Measurements from ENCODE around the gene SEMA3D. TPM values are rescaled to one million over a fixed set of nuclear protein-coding genes. Genes with fewer than 3 reads are reported as not detected.

The SEMA3D gene
- total and polyA plus RNA-seq, 2 experiments from 2014 or later = 1.5 to 7.2 TPM

- no peaks in the 10 kb centered on the region for H3K4me1 ChIP-seq (ENCODE audit: insufficient read depth)
- no peaks in the 10 kb centered on the region for H3K36me3 Mint-ChIP-seq (ENCODE audit: low read depth)
- H3K27me3 ChIP-seq (ENCODE audit: insufficient read depth) = no peaks in the 10 kb centered on the region
- H3K27me3 Mint-ChIP-seq (ENCODE audit: insufficient read depth, low read depth, poor library complexity) = no peaks in the 10 kb centered on the region
- no peak overlapping the region for H2AFZ ChIP-seq
- H3K27ac Mint-ChIP-seq = no peak overlapping the region
- no peak overlapping the region for H3K4me3 ChIP-seq
- H3K4me3 Mint-ChIP-seq = no peak overlapping the region
- DNase-seq (ENCODE audit: low spot score) = no peak
- H3K9me3 Mint-ChIP-seq = no peaks in the 10 kb centered on the region
- H3K36me3 ChIP-seq (ENCODE audit: insufficient read depth) = no peaks in the 10 kb centered on the region
- ATAC-seq = no peak
- TF ChIP-seq EZH2phosphoT487 (IDR thresholded peaks at IDR 0.05; ENCODE audit: unreplicated experiment) (no peak), CREB1 (CRISPR knock-in tag; IDR thresholded peaks at IDR 0.05; ENCODE audit: low read depth) (no peak), ZNF114 (CRISPR knock-in tag; IDR thresholded peaks at IDR 0.05) (no peak), ETS1 (IDR thresholded peaks at IDR 0.05) (no peak), ZNF331 (CRISPR knock-in tag; IDR thresholded peaks at IDR 0.05; ENCODE audit: low read depth) (no peak), JUNB (IDR thresholded peaks at IDR 0.05; ENCODE audit: unreplicated experiment) (no peak), POLR2AphosphoS5 (IDR thresholded peaks at IDR 0.05; ENCODE audit: low read depth) (no peak), NANOG (IDR thresholded peaks at IDR 0.05; ENCODE audit: borderline replicate concordance) (no peak), STAT1 (IDR thresholded peaks at IDR 0.05; ENCODE audit: unreplicated experiment) (no peak), EZH2 (IDR thresholded peaks at IDR 0.05; ENCODE audit: low read depth, unreplicated experiment) (no peak)
- TF ChIP-seq, protein P1, sequence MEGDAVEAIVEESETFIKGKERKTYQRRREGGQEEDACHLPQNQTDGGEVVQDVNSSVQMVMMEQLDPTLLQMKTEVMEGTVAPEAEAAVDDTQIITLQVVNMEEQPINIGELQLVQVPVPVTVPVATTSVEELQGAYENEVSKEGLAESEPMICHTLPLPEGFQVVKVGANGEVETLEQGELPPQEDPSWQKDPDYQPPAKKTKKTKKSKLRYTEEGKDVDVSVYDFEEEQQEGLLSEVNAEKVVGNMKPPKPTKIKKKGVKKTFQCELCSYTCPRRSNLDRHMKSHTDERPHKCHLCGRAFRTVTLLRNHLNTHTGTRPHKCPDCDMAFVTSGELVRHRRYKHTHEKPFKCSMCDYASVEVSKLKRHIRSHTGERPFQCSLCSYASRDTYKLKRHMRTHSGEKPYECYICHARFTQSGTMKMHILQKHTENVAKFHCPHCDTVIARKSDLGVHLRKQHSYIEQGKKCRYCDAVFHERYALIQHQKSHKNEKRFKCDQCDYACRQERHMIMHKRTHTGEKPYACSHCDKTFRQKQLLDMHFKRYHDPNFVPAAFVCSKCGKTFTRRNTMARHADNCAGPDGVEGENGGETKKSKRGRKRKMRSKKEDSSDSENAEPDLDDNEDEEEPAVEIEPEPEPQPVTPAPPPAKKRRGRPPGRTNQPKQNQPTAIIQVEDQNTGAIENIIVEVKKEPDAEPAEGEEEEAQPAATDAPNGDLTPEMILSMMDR (conservative IDR thresholded peaks at IDR 0.05; ENCODE audit: low read depth in 2 of 2) = no peak
- TF ChIP-seq, protein P2, sequence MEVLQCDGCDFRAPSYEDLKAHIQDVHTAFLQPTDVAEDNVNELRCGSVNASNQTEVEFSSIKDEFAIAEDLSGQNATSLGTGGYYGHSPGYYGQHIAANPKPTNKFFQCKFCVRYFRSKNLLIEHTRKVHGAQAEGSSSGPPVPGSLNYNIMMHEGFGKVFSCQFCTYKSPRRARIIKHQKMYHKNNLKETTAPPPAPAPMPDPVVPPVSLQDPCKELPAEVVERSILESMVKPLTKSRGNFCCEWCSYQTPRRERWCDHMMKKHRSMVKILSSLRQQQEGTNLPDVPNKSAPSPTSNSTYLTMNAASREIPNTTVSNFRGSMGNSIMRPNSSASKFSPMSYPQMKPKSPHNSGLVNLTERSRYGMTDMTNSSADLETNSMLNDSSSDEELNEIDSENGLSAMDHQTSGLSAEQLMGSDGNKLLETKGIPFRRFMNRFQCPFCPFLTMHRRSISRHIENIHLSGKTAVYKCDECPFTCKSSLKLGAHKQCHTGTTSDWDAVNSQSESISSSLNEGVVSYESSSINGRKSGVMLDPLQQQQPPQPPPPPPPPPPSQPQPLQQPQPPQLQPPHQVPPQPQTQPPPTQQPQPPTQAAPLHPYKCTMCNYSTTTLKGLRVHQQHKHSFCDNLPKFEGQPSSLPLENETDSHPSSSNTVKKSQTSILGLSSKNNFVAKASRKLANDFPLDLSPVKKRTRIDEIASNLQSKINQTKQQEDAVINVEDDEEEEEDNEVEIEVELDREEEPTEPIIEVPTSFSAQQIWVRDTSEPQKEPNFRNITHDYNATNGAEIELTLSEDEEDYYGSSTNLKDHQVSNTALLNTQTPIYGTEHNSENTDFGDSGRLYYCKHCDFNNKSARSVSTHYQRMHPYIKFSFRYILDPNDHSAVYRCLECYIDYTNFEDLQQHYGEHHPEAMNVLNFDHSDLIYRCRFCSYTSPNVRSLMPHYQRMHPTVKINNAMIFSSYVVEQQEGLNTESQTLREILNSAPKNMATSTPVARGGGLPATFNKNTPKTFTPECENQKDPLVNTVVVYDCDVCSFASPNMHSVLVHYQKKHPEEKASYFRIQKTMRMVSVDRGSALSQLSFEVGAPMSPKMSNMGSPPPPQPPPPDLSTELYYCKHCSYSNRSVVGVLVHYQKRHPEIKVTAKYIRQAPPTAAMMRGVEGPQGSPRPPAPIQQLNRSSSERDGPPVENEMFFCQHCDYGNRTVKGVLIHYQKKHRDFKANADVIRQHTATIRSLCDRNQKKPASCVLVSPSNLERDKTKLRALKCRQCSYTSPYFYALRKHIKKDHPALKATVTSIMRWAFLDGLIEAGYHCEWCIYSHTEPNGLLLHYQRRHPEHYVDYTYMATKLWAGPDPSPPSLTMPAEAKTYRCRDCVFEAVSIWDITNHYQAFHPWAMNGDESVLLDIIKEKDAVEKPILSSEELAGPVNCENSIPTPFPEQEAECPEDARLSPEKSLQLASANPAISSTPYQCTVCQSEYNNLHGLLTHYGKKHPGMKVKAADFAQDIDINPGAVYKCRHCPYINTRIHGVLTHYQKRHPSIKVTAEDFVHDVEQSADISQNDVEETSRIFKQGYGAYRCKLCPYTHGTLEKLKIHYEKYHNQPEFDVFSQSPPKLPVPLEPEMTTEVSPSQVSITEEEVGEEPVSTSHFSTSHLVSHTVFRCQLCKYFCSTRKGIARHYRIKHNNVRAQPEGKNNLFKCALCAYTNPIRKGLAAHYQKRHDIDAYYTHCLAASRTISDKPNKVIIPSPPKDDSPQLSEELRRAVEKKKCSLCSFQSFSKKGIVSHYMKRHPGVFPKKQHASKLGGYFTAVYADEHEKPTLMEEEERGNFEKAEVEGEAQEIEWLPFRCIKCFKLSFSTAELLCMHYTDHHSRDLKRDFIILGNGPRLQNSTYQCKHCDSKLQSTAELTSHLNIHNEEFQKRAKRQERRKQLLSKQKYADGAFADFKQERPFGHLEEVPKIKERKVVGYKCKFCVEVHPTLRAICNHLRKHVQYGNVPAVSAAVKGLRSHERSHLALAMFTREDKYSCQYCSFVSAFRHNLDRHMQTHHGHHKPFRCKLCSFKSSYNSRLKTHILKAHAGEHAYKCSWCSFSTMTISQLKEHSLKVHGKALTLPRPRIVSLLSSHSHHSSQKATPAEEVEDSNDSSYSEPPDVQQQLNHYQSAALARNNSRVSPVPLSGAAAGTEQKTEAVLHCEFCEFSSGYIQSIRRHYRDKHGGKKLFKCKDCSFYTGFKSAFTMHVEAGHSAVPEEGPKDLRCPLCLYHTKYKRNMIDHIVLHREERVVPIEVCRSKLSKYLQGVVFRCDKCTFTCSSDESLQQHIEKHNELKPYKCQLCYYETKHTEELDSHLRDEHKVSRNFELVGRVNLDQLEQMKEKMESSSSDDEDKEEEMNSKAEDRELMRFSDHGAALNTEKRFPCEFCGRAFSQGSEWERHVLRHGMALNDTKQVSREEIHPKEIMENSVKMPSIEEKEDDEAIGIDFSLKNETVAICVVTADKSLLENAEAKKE (CRISPR knock-in tag; IDR thresholded peaks at IDR 0.05) = no peak
- TF ChIP-seq, protein P3, sequence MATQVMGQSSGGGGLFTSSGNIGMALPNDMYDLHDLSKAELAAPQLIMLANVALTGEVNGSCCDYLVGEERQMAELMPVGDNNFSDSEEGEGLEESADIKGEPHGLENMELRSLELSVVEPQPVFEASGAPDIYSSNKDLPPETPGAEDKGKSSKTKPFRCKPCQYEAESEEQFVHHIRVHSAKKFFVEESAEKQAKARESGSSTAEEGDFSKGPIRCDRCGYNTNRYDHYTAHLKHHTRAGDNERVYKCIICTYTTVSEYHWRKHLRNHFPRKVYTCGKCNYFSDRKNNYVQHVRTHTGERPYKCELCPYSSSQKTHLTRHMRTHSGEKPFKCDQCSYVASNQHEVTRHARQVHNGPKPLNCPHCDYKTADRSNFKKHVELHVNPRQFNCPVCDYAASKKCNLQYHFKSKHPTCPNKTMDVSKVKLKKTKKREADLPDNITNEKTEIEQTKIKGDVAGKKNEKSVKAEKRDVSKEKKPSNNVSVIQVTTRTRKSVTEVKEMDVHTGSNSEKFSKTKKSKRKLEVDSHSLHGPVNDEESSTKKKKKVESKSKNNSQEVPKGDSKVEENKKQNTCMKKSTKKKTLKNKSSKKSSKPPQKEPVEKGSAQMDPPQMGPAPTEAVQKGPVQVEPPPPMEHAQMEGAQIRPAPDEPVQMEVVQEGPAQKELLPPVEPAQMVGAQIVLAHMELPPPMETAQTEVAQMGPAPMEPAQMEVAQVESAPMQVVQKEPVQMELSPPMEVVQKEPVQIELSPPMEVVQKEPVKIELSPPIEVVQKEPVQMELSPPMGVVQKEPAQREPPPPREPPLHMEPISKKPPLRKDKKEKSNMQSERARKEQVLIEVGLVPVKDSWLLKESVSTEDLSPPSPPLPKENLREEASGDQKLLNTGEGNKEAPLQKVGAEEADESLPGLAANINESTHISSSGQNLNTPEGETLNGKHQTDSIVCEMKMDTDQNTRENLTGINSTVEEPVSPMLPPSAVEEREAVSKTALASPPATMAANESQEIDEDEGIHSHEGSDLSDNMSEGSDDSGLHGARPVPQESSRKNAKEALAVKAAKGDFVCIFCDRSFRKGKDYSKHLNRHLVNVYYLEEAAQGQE (IDR thresholded peaks at IDR 0.05; ENCODE audit: unreplicated experiment) = no peak
- H3K9me2 ChIP-seq (ENCODE audit: insufficient read depth) = no peaks in the 10 kb centered on the region
- H3K4me2 ChIP-seq = no peak overlapping the region
- no peaks in the 10 kb centered on the region for H3F3A ChIP-seq (replicated peaks; ENCODE audit: low read depth)
- H3K27ac ChIP-seq (ENCODE audit: low read depth) = no peak overlapping the region
- H4K20me1 ChIP-seq (replicated peaks; ENCODE audit: insufficient read depth) = no peaks in the 10 kb centered on the region
- no peaks in the 10 kb centered on the region for H3K79me2 ChIP-seq (replicated peaks; ENCODE audit: insufficient read depth)
- H3K4me1 Mint-ChIP-seq = peaks cover 2% of the 10 kb centered on the region; the same call in 2 of the 3 replicates
Observed at GRCh38 chr7:85033263-85033662, 153.6 kb downstream of the SEMA3D start.

All from GM23338 (cell line).